Measurements from ENCODE around the gene UTS2B.

DNA sequence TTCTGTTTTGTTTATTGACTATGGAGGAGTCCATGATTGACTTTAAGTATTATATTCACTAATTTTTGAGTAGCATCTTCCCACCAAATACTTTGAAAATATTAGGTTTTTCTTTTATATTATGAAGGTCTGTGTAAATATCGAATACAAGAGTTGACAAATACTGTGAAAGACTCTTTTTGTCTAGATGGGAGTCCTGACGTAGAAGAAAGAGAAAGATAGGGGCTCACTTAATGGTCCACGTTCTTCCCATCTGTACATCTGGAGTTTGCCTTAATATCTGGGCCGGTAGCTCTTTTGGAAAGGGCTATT is 7.8 kb upstream of the UTS2B start:
- TF ChIP-seq ARID3A (IDR thresholded peaks at IDR 0.05; ENCODE audit: borderline replicate concordance, low read depth, low read length) (no peak), BRF2 (IDR thresholded peaks at IDR 0.05; ENCODE audit: borderline replicate concordance, insufficient read depth, insufficient read length) (no peak)

All from K562 (cell line).